Adrenal gland (tissue), 12 donors: ENCODE data around the gene ARAP1. TPM values are rescaled to one million over a fixed set of nuclear protein-coding genes. Genes with fewer than 3 reads are reported as not detected.
A peak's percentile ranks its signal among the peaks of the same experiment; 100 is the strongest.

Experiments
- DNase-seq, 7 donors: peaks; one replicate each; pipeline ENCODE4 v3.0.0-alpha.2; 2019 to 2020
- H3K27ac ChIP-seq, 5 donors: fragments of 200-600 bp; sonication (generic) in 4 of 5; 1 replicate in 3 of 5; 2 replicates in 2 of 5; pipeline versions ENCODE4 v1.5.1 to v1.8.0; 2016 to 2020; ENCODE audit warnings: mild to moderate bottlenecking in 1 of 5
- H3K27me3 ChIP-seq: fragments of 200-600 bp; 2 replicates; pipeline ENCODE4 v1.8.0; 2021
- H3K36me3 ChIP-seq, 2 donors: fragments of 200-600 bp; replicated peaks in 1 of 2; 1 replicate in 1 of 2; 2 replicates in 1 of 2; pipeline versions ENCODE4 v1.5.1 to v1.8.0; 2018 to 2022
- H3K4me1 ChIP-seq, 2 donors: fragments of 200-600 bp; replicated peaks in 1 of 2; 1 replicate in 1 of 2; 2 replicates in 1 of 2; pipeline versions ENCODE4 v1.5.1 to v1.8.0; 2018 to 2021
- H3K4me3 ChIP-seq, 4 donors: fragments of 200-600 bp; sonication (generic) in 3 of 4; one replicate each; pipeline ENCODE4 v1.5.1; 2016 to 2018
- H3K9me3 ChIP-seq, 3 donors: fragments of 200-600 bp; sonication (generic) in 1 of 3; replicated peaks in 1 of 3; 1 replicate in 2 of 3; 2 replicates in 1 of 3; pipeline versions ENCODE4 v1.5.1 to v1.8.0; 2016 to 2021
- CTCF ChIP-seq, 6 experiments: fragments of 450-650 bp in 4 of 6; fragments of 200-600 bp in 2 of 6; sonication (generic) in 1 of 6; IDR thresholded peaks; 1 replicate in 5 of 6; 2 replicates in 1 of 6; pipeline versions ENCODE4 v1.5.1 to v1.8.0; 2016 to 2021; ENCODE audit warnings: antibody characterized with exemption in 6 of 6, mild to moderate bottlenecking in 2 of 6, moderate library complexity in 1 of 6
- POLR2A ChIP-seq, 2 donors: fragments of 450-650 bp; IDR thresholded peaks; one replicate each; pipeline ENCODE4 v1.6.1; 2017; ENCODE audit warnings: antibody characterized with exemption in 2 of 2, mild to moderate bottlenecking in 2 of 2, moderate library complexity in 1 of 2
- WGBS, 4 donors: extraction: QIAGEN DNeasy Blood & Tissue Kit in 2 of 4; methylation state at CpG; one replicate each; pipeline versions ENCODE4 v1.1.5 to v1.1.7; 2013 to 2017; 5-methylcytosine and 5-hydroxymethylcytosine counted together
- intact Hi-C, 2 donors: fragments of 100-400 bp; cut with DNase I; formaldehyde crosslinking; loops; one replicate each; pipeline versions ENCODE4 v1.14.1 to v1.15.0; 2022 to 2023
- polyA plus RNA-seq, 3 donors: library from polyadenylated mRNA; stranded (reverse); fragments of 200-250 nt in 2 of 3; fragments of 350-450 nt in 1 of 3; fragmentation: Illumina TruSeq in 1 of 3; extraction: RNeasy Lipid Tissue Mini Kit (QIAGEN cat#74804) in 1 of 3; gene quantifications; one replicate each; pipeline ENCODE4 v1.2.3, GENCODE V29; 2013 to 2014
- total RNA-seq, 9 donors: library from RNA; depleted of rRNA in 4 of 9; stranded (reverse); fragments of >200 nt in 4 of 9; fragments of 120-200 nt in 1 of 9; fragmentation: NEBNext Ultra II Directional in 1 of 9; extraction: Animal tissue kit (Norgen Biotek cat#: 25700) in 1 of 9; gene quantifications; one replicate each; pipeline versions ENCODE4 v1.1.0 to v1.2.4, GENCODE V29; 2013 to 2023
- donor health status: healthy with polysubstance abuse.
- donor health status: Bipolar disorder and iron deficiency.
- donor health status: DM: yes; HTN: yes; CAD: no.
- donor health status: DM: no; HTN: no; CAD: no.
- donor health status: DM: no; HTN: no; CAD: no.
- donor health status: DM: yes; HTN: yes; CAD: no.

ARAP1 gene
- total and polyA plus RNA-seq, 12 donors = 30.0 to 217 (median 149) TPM

GRCh38 chr11:72709478-72710238 is 42.5 kb downstream of the ARAP1 start:
- WGBS, 4 donors = 94 to 95% (median 94%) methylated on average over 20 of the region's 20 CpGs
- no peak for DNase-seq
- Histone ChIP-seq H3K27ac (no peak overlapping the region), H3K27me3 (no peaks in the 10 kb centered on the region), H3K36me3 (peaks cover 0 to 73% of the 10 kb centered on the region in 2 donors), H3K9me3 (no peaks in the 10 kb centered on the region), H3K4me1 (peaks cover 0 to 20% of the 10 kb centered on the region in 2 donors), H3K4me3 (no peak overlapping the region)
- TF ChIP-seq POLR2A (IDR thresholded peaks at IDR 0.05) (no peak), CTCF (IDR thresholded peaks at IDR 0.05) (no peak)
- intact Hi-C loops = loop anchor here in 1 of 2 donors (10.0 kb wide), 1 partner anchor 465 kb away; no protein-coding TSS in a partner anchor

GRCh38 chr11:72707032-72707431 is 45.2 kb downstream of the ARAP1 start:
- H3K4me1 ChIP-seq = peaks cover 0 to 21% of the 10 kb centered on the region in 2 donors
- WGBS, 4 donors = 88 to 98% (median 96%) methylated on average over 6 to 9 of the region's 9 CpGs

GRCh38 chr11:72706579-72706978 is 45.6 kb downstream of the ARAP1 start:
- Histone ChIP-seq H3K36me3 (peaks cover 0 to 94% of the 10 kb centered on the region in 2 donors), H3K27ac (peak overlapping the region in 1 of 5 donors; percentile 24)

More at GRCh38 chr11:72707032-72707431, 45.2 kb downstream of the ARAP1 start:
- Histone ChIP-seq H3K36me3 (peaks cover 0 to 94% of the 10 kb centered on the region in 2 donors), H3K9me3 (no peaks in the 10 kb centered on the region), H3K4me3 (no peak overlapping the region), H3K27me3 (no peaks in the 10 kb centered on the region), H3K27ac (no peak overlapping the region)
- no peak for TF ChIP-seq POLR2A (IDR thresholded peaks at IDR 0.05)
- TF ChIP-seq CTCF (IDR thresholded peaks at IDR 0.05) = no peak
- no peak for DNase-seq
- intact Hi-C loops = no loop called here

More at GRCh38 chr11:72706579-72706978, 45.6 kb downstream of the ARAP1 start:
- TF ChIP-seq POLR2A (IDR thresholded peaks at IDR 0.05) (no peak), CTCF (IDR thresholded peaks at IDR 0.05) (no peak)
- WGBS, 4 donors = 83 to 89% (median 87%) methylated on average over 4 to 5 of the region's 5 CpGs
- DNase-seq = no peak
- H3K4me1 ChIP-seq = peaks cover 0 to 18% of the 10 kb centered on the region in 2 donors
- H3K4me3 ChIP-seq = no peak overlapping the region
- no peaks in the 10 kb centered on the region for H3K27me3 ChIP-seq
- intact Hi-C loops = no loop called here
- no peaks in the 10 kb centered on the region for H3K9me3 ChIP-seq
